ENCODE data around the gene C17orf75.

C17orf75 gene

GRCh38 chr17:32348483-32348800 is 6.5 kb upstream of the C17orf75 start:
- no peak overlapping the region for H3K27ac Mint-ChIP-seq

GRCh38 chr17:32345951-32346600 is 4.1 kb upstream of the C17orf75 start:
- Mint-ChIP-seq H3K9me3 (no peaks in the 10 kb centered on the region), H3K36me3 (ENCODE audit: low read depth) (peaks cover 7% of the 10 kb centered on the region), H3K4me1 (peaks cover 36% of the 10 kb centered on the region), H3K27ac (no peak overlapping the region), H3K4me3 (no peak overlapping the region), H3K27me3 (ENCODE audit: low read depth, poor library complexity) (peaks cover 7% of the 10 kb centered on the region)
- no peak for DNase-seq
- TF ChIP-seq CTCF (IDR thresholded peaks at IDR 0.05) = no peak

More at GRCh38 chr17:32348483-32348800, 6.5 kb upstream of the C17orf75 start:
- Mint-ChIP-seq H3K27me3 (ENCODE audit: low read depth, poor library complexity) (peaks cover 3% of the 10 kb centered on the region), H3K4me3 (peak overlapping the region; percentile 28), H3K36me3 (ENCODE audit: low read depth) (peaks cover 25% of the 10 kb centered on the region), H3K4me1 (peaks cover 36% of the 10 kb centered on the region), H3K9me3 (no peaks in the 10 kb centered on the region)
- no peak for DNase-seq
- no peak for TF ChIP-seq CTCF (IDR thresholded peaks at IDR 0.05)

GRCh38 chr17:32342603-32343325 is 791 bp upstream of the C17orf75 start:
- Mint-ChIP-seq H3K9me3 (no peaks in the 10 kb centered on the region), H3K27ac (no peak overlapping the region), H3K4me1 (peaks cover 29% of the 10 kb centered on the region), H3K36me3 (ENCODE audit: low read depth) (peaks cover 18% of the 10 kb centered on the region), H3K4me3 (peak overlapping the region; percentile 95), H3K27me3 (ENCODE audit: low read depth, poor library complexity) (peaks cover 7% of the 10 kb centered on the region)
- TF ChIP-seq CTCF (IDR thresholded peaks at IDR 0.05) = no peak
- DNase-seq = no peak

GRCh38 chr17:32341141-32341856 is 674 bp downstream of the C17orf75 start:
- no peak for DNase-seq
- Mint-ChIP-seq H3K9me3 (no peaks in the 10 kb centered on the region), H3K27ac (peak overlapping the region; percentile 91)

GRCh38 chr17:32335687-32336086 is 6.3 kb downstream of the C17orf75 start:
- Mint-ChIP-seq H3K9me3 (no peaks in the 10 kb centered on the region), H3K27me3 (ENCODE audit: low read depth, poor library complexity) (no peaks in the 10 kb centered on the region), H3K4me1 (peaks cover under 1% of the 10 kb centered on the region), H3K36me3 (ENCODE audit: low read depth) (peaks cover 69% of the 10 kb centered on the region), H3K27ac (no peak overlapping the region), H3K4me3 (no peak overlapping the region)
- no peak for TF ChIP-seq CTCF (IDR thresholded peaks at IDR 0.05)
- DNase-seq = no peak

More at GRCh38 chr17:32341141-32341856, 674 bp downstream of the C17orf75 start:
- Mint-ChIP-seq H3K36me3 (ENCODE audit: low read depth) (peaks cover 24% of the 10 kb centered on the region), H3K4me1 (peaks cover 29% of the 10 kb centered on the region), H3K4me3 (peak overlapping the region; percentile 95), H3K27me3 (ENCODE audit: low read depth, poor library complexity) (peaks cover 7% of the 10 kb centered on the region)
- TF ChIP-seq CTCF (IDR thresholded peaks at IDR 0.05) = no peak

All from nephron progenitor cell (in vitro differentiated cells).